Tibial artery (tissue), 4 donors: ENCODE data around the gene ITGB5.

Source experiments
- DNase-seq, 2 donors: peaks; one replicate each; pipeline ENCODE4 v3.0.0-alpha.2; 2019
- H3K27ac ChIP-seq, 2 donors: fragments of 200-600 bp; sonication (generic) in 1 of 2; 1 replicate in 1 of 2; 2 replicates in 1 of 2; pipeline ENCODE4 v1.5.1; 2018 to 2019; ENCODE audit warnings: mild to moderate bottlenecking in 1 of 2
- H3K27me3 ChIP-seq, 2 donors: fragments of 200-600 bp; sonication (generic) in 1 of 2; one replicate each; pipeline versions ENCODE4 v1.5.1 to v1.6.0; 2016 to 2019
- H3K36me3 ChIP-seq, 3 donors: fragments of 200-600 bp; sonication (generic) in 2 of 3; one replicate each; pipeline ENCODE4 v1.5.1; 2016 to 2019; ENCODE audit warnings: mild to moderate bottlenecking in 2 of 3
- H3K4me1 ChIP-seq, 4 donors: fragments of 200-600 bp; sonication (generic) in 2 of 4; 1 replicate in 3 of 4; 2 replicates in 1 of 4; pipeline ENCODE4 v1.5.1; 2016 to 2019
- H3K4me3 ChIP-seq, 2 donors: fragments of 200-600 bp; sonication (generic) in 1 of 2; 1 replicate in 1 of 2; 2 replicates in 1 of 2; pipeline ENCODE4 v1.5.1; 2018 to 2019; ENCODE audit warnings: mild to moderate bottlenecking in 2 of 2
- H3K9me3 ChIP-seq, 3 donors: fragments of 200-600 bp; sonication (generic) in 1 of 3; one replicate each; pipeline ENCODE4 v1.5.1; 2016 to 2019
- CTCF ChIP-seq, 2 experiments: fragments of 200-600 bp in 1 of 2; fragments of 450-650 bp in 1 of 2; IDR thresholded peaks; one replicate each; pipeline ENCODE4 v1.5.1; 2017 to 2019; ENCODE audit warnings: antibody characterized with exemption in 2 of 2, mild to moderate bottlenecking in 1 of 2, moderate library complexity in 1 of 2
- intact Hi-C: fragments of 100-400 bp; cut with DNase I; formaldehyde crosslinking; loops from one replicate; pipeline ENCODE4 v1.15.0; 2023; ENCODE audit warnings: low total_unique reads

ITGB5 gene

GRCh38 chr3:124904835-124905492, 17.8 kb upstream of the ITGB5 start:
- H3K27me3 ChIP-seq, result no peaks in the 10 kb centered on the region
- no peak for DNase-seq
- no peaks in the 10 kb centered on the region for H3K9me3 ChIP-seq
- no peak for TF ChIP-seq CTCF (IDR thresholded peaks at IDR 0.05)
- intact Hi-C loops, result loop anchor here (10.0 kb wide), 1 partner anchor 340 kb away; no protein-coding TSS in a partner anchor
- peaks cover 0 to 9% (median 3%) of the 10 kb centered on the region in 4 donors for H3K4me1 ChIP-seq
- no peak overlapping the region for H3K4me3 ChIP-seq
- no peaks in the 10 kb centered on the region for H3K36me3 ChIP-seq
- H3K27ac ChIP-seq, result no peak overlapping the region

GRCh38 chr3:124903896-124904834, 17.0 kb upstream of the ITGB5 start:
- Histone ChIP-seq H3K9me3 (no peaks in the 10 kb centered on the region), H3K36me3 (no peaks in the 10 kb centered on the region), H3K27me3 (no peaks in the 10 kb centered on the region), H3K4me3 (no peak overlapping the region), H3K27ac (no peak overlapping the region), H3K4me1 (peaks cover 0 to 9% (median 3%) of the 10 kb centered on the region in 4 donors)
- intact Hi-C loops, result loop anchor here (10.0 kb wide), 1 partner anchor 339 kb away; no protein-coding TSS in a partner anchor
- no peak for TF ChIP-seq CTCF (IDR thresholded peaks at IDR 0.05)
- DNase-seq, result no peak

GRCh38 chr3:124896824-124897526, 9.8 kb upstream of the ITGB5 start:
- no peaks in the 10 kb centered on the region for H3K36me3 ChIP-seq
- no peaks in the 10 kb centered on the region for H3K27me3 ChIP-seq
- DNase-seq, result no peak
- no peaks in the 10 kb centered on the region for H3K9me3 ChIP-seq
- H3K4me3 ChIP-seq, result no peak overlapping the region
- H3K4me1 ChIP-seq, result peaks cover 0 to 38% (median 18%) of the 10 kb centered on the region in 4 donors
- H3K27ac ChIP-seq, result peak overlapping the region; percentile 71 to 85
- intact Hi-C loops, result loop anchor here (5.0 kb wide), 1 partner anchor 115 kb away; no protein-coding TSS in a partner anchor
- no peak for TF ChIP-seq CTCF (IDR thresholded peaks at IDR 0.05)

GRCh38 chr3:124895756-124896155, 8.6 kb upstream of the ITGB5 start:
- peak in 1 of 2 donors; percentile 29 for DNase-seq
- no peaks in the 10 kb centered on the region for H3K36me3 ChIP-seq
- no peak for TF ChIP-seq CTCF (IDR thresholded peaks at IDR 0.05)
- H3K4me1 ChIP-seq, result peaks cover 0 to 30% (median 15%) of the 10 kb centered on the region in 4 donors
- intact Hi-C loops, result loop anchor here (5.0 kb wide), 1 partner anchor 113 kb away; no protein-coding TSS in a partner anchor
- H3K27me3 ChIP-seq, result no peaks in the 10 kb centered on the region
- peak overlapping the region; percentile 71 to 85 for H3K27ac ChIP-seq
- H3K9me3 ChIP-seq, result no peaks in the 10 kb centered on the region
- H3K4me3 ChIP-seq, result no peak overlapping the region

GRCh38 chr3:124893526-124893925, 6.4 kb upstream of the ITGB5 start:
- no peak overlapping the region for H3K4me3 ChIP-seq
- no peaks in the 10 kb centered on the region for H3K27me3 ChIP-seq
- peaks cover 0 to 29% (median 15%) of the 10 kb centered on the region in 4 donors for H3K4me1 ChIP-seq
- DNase-seq, result peak; percentile 45 to 74
- H3K27ac ChIP-seq, result peak overlapping the region; percentile 75 to 85
- no peaks in the 10 kb centered on the region for H3K9me3 ChIP-seq
- TF ChIP-seq CTCF (IDR thresholded peaks at IDR 0.05), result no peak
- H3K36me3 ChIP-seq, result no peaks in the 10 kb centered on the region
- intact Hi-C loops, result no loop called here
